ENCODE measurements around the gene SCNN1A. TPM values are rescaled to one million over a fixed set of nuclear protein-coding genes. Genes with fewer than 3 reads are reported as not detected.
A peak's percentile ranks its signal among the peaks of the same experiment; 100 is the strongest.
"Not testable (repeated sequence)": the region's sequence is repeated elsewhere in the genome, so short reads cannot be mapped to it uniquely, and the experiment has no call there.

Gene SCNN1A
- total RNA-seq, 4 donors from 2014 or later = 74.2 to 143 (median 93.7) TPM

- peaks cover 72% of the 10 kb centered on the region for H3K4me1 ChIP-seq
- peak within 1 kb of the TSS; percentile 92 for H3K4me3 ChIP-seq
- peak within 1 kb of the TSS; percentile 99 for H3K27ac ChIP-seq
- no peaks in the 10 kb centered on the region for H3K36me3 ChIP-seq
- DNase-seq (ENCODE audit: low spot score in 2 of 2) = no peak
- no peaks in the 10 kb centered on the region for H3K27me3 ChIP-seq
- no peaks in the 10 kb centered on the region for H3K9me3 ChIP-seq
- WGBS = 0% methylated on average over 15 of the region's 21 CpGs
- TF ChIP-seq POLR2AphosphoS5 (IDR thresholded peaks at IDR 0.05) (peak in 1 of 3 donors; percentile 60), POLR2A (IDR thresholded peaks at IDR 0.05) (peak in 1 of 2 donors; percentile 40), EP300 (IDR thresholded peaks at IDR 0.05) (no peak), CTCF (IDR thresholded peaks at IDR 0.05) (no peak)
Measured at GRCh38 chr12:6341417-6342139, 33.8 kb downstream of the SCNN1A start, which contains the start of gene TNFRSF1A. Gene TNFRSF1A, minus strand, starts transcription at chr12:6342076. Its CDS starts 262 bp downstream, at chr12:6341814.

- DNase-seq (ENCODE audit: low spot score in 2 of 2) = no peak
- Histone ChIP-seq H3K9me3 (no peaks in the 10 kb centered on the region), H3K4me1 (peaks cover 75% of the 10 kb centered on the region), H3K27me3 (no peaks in the 10 kb centered on the region), H3K4me3 (peak overlapping the region; percentile 92), H3K36me3 (no peaks in the 10 kb centered on the region), H3K27ac (peak overlapping the region; percentile 99)
- WGBS = under 1% methylated on average over 15 of the region's 15 CpGs
- TF ChIP-seq POLR2AphosphoS5 (IDR thresholded peaks at IDR 0.05) (no peak), EP300 (IDR thresholded peaks at IDR 0.05) (no peak), POLR2A (IDR thresholded peaks at IDR 0.05) (no peak), CTCF (IDR thresholded peaks at IDR 0.05) (no peak)
Measured at GRCh38 chr12:6340745-6341416, 34.5 kb downstream of the SCNN1A start.

GRCh38 chr12:6340032-6340638, 35.2 kb downstream of the SCNN1A start:
- peak overlapping the region; percentile 99 for H3K27ac ChIP-seq
- TF ChIP-seq POLR2AphosphoS5 (IDR thresholded peaks at IDR 0.05) (no peak), CTCF (IDR thresholded peaks at IDR 0.05) (no peak), POLR2A (IDR thresholded peaks at IDR 0.05) (no peak), EP300 (IDR thresholded peaks at IDR 0.05) (no peak)
- no peak for DNase-seq (ENCODE audit: low spot score in 2 of 2)
- no peaks in the 10 kb centered on the region for H3K36me3 ChIP-seq
- H3K4me3 ChIP-seq = peak overlapping the region; percentile 92
- WGBS = 2% methylated on average over 9 of the region's 9 CpGs
- no peaks in the 10 kb centered on the region for H3K9me3 ChIP-seq
- H3K4me1 ChIP-seq = peaks cover 78% of the 10 kb centered on the region
- H3K27me3 ChIP-seq = no peaks in the 10 kb centered on the region

- Histone ChIP-seq H3K4me1 (peaks cover 84% of the 10 kb centered on the region), H3K4me3 (peak overlapping the region; percentile 92), H3K27me3 (no peaks in the 10 kb centered on the region), H3K27ac (peak overlapping the region; percentile 99), H3K9me3 (no peaks in the 10 kb centered on the region), H3K36me3 (peaks cover 5% of the 10 kb centered on the region)
- no peak for DNase-seq (ENCODE audit: low spot score in 2 of 2)
- no peak for TF ChIP-seq EP300 (IDR thresholded peaks at IDR 0.05)
- TF ChIP-seq POLR2AphosphoS5 (IDR thresholded peaks at IDR 0.05) = no peak
- TF ChIP-seq POLR2A (IDR thresholded peaks at IDR 0.05) = no peak
- no peak for TF ChIP-seq CTCF (IDR thresholded peaks at IDR 0.05)
- 14% methylated on average over 3 of the region's 3 CpGs for WGBS
Measured at GRCh38 chr12:6338955-6339354, 36.4 kb downstream of the SCNN1A start.

DNA sequence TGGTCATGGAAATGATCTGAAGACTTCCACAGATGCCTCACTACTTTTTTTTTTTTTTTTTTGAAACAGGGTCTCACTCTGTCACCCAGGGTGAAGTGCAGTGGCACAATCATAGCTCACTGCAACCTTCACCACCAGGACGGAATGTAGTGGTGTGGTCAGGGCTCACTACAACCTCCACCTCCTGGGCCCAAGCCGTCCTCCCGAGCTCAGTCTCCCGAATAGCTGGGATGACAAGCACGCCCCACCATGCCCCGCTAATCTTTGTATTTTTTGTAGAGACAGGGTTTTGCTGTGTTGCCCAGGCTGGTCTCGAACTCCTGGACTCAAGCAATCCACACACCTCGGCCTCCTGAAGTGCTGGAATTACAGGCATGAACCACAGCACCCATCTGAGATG, 36.8 kb downstream of the SCNN1A start:
- 44% methylated on average over 8 of the region's 8 CpGs for WGBS
- not testable (repeated sequence) for DNase-seq (ENCODE audit: low spot score in 2 of 2); H3K36me3 ChIP-seq; H3K9me3 ChIP-seq; H3K27me3 ChIP-seq
- Histone ChIP-seq H3K4me3 (peak overlapping the region; percentile 92), H3K4me1 (peaks cover 84% of the 10 kb centered on the region), H3K27ac (peak overlapping the region; percentile 99)

Data from suprapubic skin (tissue), 4 donors.